ENCODE results near the gene GABRB1.
"Not testable (repeated sequence)": the region's sequence is repeated elsewhere in the genome, so short reads cannot be mapped to it uniquely, and the experiment has no call there.

Gene GABRB1

DNA sequence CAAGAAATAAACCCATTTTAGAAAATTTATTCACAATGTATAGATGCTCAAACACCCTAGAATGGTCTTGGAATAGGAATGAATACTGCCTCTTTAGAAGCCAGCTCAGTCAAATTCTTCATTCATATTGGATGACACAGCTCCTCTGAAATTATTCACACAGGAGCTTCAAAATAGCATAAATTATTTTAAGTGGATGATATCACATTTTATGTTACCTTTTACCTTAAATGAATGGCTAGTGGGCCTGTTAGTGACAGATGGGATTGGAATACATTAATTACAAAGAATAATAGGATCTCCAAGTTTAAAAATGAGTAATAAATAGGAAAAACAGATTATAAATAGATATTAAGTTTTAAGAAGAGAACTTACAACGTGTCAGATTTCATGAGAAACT lies 184.4 kb downstream of the GABRB1 start:
- no peak for DNase-seq

DNA sequence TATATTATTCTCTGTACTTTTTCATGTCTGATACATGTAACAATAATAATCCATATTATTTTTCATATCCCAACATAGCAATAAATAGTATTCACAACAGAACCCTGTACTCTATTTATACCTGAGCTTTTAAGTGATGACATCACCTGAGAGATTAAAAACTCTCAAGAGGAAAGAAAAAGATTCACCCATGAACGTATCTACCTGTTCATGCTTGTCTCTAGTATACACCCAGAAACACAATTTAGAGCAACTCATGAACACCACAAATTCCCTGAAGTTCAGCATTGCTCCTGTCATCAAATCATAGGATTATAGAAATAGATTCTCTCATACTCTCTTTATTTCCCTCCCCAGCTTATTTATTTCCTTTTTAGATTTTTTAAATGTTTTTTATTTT lies 185.9 kb downstream of the GABRB1 start:
- DNase-seq = no peak

DNA sequence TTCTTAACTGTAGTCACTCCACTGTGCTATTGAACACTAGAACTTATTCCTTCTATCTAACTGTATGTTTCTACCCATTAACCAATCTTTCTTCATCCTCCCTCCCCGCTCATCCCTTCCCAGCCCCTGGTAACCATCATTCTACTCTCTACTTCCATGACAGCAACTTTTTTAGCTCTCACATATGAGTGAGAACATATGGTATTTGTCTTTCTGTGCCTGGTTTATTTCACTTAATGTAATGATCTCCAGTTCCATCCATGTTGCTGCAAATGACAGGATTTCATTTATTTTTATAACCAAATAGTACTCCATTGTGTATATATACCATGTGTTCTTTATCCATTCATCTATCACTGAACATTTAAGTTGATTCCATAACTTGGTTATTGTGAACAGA lies 186.5 kb downstream of the GABRB1 start:
- no peak for DNase-seq

DNA sequence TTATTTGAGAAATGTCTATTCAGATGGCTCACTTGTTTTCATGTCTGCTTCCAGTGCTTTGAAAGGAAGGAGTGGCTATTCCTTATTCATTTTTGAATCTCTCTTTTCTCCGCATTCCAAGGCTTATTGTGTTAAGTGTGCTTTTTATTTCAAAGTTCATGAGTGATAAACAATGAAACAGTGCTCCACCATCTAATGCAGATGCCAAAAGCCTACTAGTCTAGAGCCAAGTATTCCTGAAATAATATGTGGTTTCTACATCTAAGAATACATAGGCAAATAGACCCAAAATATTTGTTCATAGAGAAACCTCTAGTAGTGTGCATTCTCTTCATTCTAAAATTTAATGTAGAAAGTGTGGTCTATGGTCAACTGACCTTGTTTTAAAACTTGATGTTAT lies 187.3 kb downstream of the GABRB1 start:
- DNase-seq = no peak

DNA sequence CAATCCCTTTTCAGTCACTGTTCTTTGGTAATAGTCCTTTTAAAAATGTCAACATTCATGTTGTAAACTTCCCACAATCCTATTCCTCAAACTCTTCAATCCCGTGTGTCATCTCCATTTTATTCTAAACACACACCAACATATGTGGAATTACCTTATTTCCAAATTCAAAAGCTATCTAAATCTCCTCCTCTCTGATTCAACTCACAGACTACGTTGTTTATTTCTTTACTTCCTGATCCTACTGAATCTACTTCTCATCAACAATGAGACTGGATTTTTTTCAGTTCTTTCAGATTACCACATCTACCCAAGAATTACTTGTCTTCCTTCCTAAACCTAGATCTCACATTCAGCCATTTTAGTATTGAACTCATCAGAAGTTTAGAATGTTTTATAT lies 188.2 kb downstream of the GABRB1 start:
- no peak for DNase-seq

DNA sequence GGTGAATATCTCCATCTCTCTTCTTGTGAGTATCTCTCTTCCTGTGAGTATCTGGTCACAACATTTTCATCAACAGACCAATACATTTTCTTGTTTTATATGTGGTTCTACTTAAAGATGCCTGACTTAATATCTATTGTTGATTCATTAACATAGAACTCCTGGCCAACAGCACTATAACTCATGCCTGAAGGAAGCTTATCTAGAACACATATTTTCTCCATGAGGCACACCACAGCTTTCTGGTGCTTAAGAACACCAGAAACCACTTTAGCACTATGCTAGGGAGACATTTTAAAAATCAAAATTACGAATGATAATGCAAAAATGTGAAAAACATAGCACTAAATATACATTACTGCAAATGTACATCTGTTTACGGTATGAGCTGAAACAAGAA lies 190.4 kb downstream of the GABRB1 start:
- DNase-seq = no peak

DNA sequence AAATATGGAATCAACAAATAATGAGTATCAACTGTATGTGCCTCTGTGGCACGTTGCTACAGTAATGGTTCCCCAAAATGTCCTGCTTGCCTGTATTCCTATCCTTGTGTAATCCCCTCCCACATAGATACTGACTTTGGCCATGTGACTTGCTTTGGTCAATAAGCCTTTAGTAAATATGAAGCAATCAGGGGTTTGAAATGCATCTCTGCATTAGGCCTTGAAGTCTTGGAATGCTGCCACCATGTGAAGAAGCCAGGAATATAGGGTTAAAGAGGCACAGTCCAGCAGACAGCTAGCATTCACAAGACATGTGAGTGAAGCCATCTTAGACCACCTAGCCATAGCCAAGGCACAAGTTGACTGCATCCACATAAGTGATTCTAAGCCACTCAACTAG lies 190.9 kb downstream of the GABRB1 start:
- no peak for DNase-seq

DNA sequence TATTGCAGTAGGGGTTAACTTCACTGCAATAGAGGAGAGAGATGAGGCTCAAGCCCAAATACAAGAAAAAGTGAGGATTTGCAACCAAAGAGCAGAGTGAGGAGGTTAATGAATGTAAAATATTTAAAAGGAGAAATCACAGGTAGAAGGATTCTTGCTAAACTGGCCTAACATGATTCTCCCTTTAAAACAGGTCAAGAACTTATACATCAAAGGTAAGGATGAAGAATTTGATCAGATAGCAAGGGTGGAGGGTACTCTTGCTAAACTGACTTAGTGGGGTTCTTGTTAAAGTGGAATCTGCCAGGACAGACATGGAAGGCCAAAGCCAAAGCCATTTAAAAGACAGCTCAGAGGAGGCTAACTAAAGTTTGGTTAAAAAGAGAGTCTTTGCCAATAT lies 193.0 kb downstream of the GABRB1 start:
- DNase-seq = no peak

DNA sequence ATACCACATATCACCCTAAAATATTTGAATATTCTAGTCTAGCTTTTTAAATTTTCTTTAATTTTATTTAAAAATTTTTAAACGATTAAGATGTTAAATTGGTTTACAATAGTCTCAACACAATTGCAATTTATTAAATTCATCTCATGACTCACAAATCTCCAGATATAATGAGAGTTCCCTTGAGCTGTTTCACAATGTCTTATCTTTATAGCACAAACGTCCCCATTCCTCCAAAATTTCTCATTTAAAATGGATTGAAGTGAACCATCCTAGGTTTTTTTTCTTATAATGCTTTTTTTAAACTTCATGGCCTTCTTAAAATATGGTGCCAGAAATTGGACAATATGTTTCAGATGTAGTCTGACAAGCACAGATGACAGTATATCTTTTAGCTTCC lies 204.4 kb downstream of the GABRB1 start:
- no peak for DNase-seq

DNA sequence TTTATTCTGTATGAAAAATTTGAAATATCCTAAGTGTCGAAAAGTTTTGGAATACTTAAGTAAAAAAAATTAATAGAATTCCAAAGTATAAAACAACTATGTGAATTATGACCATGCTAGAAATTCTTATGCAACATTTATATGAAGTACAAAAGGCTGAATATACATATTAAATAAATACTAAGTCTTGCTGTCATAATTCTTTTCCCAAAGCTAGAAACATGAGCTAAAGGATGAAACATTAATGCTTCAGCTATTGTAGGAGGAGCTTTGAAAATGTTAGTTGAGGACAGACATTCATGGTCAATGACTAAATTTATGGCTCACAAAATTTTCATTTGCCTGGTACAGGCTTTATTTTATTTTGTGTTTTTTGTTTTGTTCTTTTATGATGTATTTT lies 207.3 kb downstream of the GABRB1 start:
- no peak for DNase-seq

DNA sequence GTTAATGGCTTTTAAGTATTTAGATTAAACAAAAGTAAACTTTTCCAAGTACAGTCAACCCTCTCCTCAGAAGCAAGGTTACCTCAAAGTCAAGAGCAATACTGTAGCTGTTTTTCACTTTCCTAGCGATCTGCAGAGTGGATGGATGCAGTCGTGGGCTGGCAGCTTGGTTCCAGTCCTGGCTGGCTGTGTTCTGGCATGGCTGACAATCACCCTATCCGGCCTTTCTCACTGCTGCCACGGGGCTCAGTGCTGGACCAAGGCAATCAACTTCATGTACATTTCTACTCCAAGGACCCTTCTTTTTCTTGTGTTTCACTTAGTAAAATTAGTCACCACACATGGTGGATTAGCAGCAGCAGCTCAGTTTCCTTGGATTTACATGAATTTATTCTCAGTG lies 208.3 kb downstream of the GABRB1 start:
- DNase-seq = no peak

DNA sequence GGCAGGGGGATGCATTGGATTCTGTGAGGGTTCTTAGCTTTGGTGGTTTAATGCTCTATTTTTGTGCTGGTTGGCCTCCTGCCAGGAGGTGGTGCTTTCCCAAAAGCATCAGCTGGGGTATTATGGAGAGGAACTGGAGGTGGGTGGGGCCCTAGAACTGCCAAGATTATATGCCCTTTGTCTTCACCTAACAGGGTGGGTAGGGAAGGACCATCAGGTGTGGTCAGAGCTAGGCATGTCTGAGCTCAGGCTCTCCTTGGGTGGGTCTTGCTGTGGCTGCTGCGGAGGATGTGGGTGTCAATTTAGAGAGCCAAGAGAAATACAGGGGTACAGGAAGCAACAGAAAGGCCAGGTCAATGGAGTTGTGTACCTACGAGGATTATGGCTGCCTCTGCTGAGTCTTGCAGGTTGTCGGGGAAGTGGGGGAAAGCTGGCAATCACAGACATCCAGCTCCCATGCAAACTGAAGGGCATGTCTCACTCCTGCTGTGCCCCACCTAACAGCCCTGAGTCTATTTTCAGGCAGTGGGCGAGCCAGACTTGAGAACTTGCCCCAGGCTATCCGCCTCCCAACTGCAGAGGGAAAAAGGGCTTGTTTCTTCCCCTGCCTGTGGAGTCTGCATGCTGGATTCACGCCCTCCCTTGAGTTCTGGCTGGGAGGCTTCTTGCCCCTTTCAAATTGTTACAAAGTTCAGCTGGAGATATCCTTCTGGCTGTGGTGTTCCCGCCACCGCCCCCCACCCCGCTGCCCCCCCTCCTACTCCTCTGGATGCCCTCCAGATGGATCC lies 220.2 kb downstream of the GABRB1 start:
- no peak for DNase-seq

DNA sequence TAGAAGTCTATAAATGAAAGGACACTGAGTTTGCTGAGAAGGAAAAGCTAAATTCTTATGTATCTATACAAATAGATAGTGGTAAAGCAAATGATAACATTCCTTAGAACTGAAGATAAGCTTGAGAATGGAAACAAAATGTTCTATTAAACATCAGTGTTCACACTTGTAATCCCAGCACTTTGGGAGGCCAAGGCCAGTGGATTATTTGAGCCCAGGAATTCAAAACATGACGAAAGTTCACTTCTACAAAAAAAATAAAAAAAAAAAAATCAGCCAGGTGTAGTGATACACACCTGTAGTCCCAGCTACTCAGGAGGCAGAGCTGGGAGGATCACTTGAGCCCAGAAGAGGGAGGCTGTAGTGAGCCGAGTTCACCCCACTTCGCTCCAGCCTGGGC lies 232.4 kb downstream of the GABRB1 start:
- DNase-seq = no peak

DNA sequence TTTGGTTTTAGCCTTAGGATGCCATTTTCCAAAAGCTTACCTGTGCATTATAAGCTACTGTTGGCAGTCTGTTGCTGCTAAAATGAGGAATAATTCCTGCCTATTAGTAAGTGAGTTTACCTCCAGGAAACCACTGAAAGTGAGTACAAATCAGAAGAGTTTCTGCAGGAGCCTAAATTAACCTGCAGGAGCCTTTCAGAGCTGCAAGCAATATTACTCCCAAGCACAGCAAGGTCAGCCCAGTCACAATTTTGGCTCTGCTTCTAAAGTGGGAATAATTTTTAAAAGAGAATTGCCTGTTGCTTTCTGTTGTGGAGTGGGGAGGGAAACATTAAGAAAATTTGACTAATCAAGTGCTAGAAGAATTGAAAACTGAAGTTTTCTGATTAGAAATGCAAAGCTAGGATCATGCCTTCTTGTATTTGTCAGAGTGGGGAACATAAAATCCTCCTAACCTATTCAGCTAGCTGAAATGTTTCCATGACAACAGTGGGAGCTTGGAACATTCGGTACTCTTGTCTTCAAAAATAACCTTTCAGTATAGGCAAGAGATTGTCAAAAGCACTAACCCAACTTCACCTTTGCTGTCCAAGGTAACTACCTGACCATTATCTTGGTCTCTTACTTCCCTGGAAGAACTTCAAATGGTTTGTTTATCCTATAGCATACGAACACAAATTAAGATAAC lies 239.0 kb downstream of the GABRB1 start:
- no peak for DNase-seq

DNA sequence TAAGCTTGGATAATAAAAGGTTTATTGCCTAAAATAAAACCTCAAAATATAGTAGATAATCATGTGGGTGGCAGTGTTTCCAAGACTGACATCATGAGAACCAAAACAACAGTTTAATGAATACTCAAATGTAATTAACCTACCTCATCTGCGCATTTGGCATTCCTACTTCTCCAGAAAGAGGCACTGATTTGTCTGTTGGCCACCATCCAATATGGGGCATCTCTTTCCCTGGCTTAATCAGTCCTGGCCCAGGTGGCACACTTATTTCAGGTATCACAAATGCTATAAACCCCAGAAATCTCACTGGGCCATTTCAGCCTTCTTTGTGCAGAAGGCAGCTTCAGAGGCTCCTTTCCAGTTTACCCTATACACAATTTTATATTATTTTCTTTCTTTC lies 239.9 kb downstream of the GABRB1 start:
- DNase-seq = no peak

DNA sequence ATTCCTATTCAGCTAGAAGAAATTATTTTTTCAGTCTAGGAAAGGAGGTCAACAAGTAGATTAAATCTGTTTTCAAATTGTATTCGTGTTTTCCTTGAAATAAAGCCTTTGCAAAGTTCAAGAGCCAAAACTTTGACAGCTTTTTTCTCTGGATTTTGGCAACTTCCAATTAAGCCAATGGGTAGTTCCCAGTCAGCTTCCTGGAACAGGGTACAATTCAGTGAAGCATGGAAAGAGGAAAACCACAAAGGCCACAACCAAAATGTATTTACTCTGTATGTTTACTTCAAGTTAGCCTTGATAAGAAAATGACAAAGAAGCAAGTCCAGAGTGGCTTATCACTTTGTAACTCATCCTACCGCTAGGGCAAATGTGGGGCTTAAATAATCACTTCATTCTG lies 243.5 kb downstream of the GABRB1 start:
- DNase-seq = no peak

DNA sequence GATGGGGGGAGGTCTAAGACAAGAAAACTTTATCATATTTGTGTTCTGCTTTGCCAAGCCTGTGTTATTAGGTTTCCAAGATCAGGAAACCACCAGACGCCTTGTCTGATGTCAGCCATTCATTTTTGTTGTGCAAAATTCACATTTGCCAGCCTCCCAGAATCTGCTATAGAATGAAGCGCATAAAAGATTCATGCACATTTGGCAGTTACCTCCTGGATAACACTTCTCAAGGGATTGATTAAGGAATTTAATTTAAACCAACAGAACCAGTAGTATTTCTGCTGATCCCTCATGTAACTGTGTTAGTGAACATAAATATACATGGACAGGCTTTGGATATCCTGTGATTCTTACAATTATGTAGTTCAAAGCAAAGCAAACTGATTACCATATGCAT lies 244.2 kb downstream of the GABRB1 start:
- DNase-seq = no peak

DNA sequence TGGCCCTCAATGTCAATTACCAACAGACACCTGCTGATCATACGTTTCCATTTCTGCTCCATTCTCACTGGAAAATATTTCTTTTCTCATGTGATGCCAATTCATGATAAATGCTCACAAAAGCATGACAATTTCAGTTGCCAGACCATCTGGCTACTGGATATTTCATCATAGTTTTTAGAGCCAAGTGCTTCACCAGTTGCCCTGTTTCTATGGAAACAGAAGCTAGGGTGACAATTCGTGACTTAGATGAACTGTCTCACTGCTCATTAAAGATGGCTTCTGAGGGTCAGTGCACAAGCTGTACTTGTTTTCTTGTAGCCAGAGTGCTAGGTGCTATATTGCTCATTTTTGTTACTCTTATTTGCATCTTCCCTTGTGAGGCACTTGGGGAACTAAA lies 247.3 kb downstream of the GABRB1 start:
- no peak for DNase-seq

DNA sequence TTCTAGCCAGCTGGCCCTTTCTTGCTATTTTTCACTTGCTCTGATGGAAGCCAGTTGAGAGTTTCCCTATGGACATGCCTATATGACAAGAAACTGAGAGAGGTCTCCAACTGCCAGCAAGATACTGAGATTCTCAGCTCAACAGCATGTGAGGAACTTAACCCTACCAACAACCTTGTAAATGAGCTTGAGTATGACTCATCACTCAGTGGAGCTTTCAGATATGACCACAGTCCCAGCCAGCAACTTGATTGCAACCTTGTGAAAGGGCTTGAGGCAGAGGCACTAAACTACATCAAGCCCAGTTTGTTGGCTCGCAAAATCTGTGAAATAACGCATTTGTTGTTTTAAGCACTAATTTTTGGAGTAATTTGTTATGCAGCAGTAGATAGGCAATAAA lies 256.4 kb downstream of the GABRB1 start:
- DNase-seq = no peak

DNA sequence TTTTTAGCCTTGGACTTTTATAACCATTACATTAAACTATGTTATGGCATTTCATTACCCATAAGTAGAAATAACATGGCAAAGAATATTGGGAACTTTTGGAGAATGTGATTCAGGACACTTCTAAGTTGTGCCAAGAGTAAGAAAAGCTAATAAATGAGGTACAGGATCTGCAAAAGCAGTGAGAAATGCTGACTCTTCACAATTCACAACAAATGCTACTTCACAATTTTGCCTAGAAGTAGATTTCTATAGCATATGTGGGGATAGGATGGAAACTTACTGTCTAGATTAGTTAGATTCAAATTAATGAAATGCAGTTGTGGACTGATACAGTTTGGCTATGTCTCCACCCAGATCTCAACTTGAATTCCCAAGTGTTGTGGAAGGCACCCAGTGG lies 258.4 kb downstream of the GABRB1 start:
- no peak for DNase-seq

DNA sequence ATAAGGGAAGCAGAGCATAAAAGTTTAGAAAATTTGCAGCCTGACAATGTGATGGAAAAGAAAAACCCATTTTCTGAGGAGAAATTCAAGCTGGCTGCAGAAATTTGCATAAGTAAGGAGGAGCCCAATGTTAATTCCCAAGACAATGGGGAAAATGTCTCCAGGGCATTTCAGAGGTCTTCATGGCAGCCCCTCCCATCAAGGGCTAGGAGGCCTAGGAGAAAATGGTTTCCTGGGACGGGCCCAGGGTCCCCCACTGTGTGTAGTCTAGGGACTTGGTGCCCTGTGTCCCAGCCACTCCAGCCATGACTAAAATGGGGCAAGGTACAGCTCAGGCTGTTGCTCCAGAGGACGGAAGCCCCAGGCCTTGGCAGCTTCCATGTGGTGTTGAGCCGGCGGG lies 259.5 kb downstream of the GABRB1 start:
- DNase-seq = not testable (repeated sequence)

DNA sequence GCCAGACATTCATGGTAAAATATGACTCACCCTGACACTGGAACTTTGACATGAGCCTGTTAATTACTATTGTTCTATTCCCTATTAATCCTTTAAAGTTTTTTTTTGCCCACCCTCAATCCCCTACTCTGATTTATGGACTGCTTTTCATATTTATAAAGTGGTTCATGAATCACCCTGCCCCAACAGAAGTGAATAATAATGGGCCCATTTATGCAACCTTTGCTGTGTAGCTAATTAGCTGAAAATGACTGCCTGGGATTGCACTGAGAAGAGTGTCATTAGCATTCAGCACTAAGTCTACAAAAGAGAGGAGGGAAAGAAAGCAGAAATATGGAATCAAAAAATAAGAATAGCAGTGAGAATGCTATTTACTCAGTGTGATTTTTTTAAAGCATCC lies 277.8 kb downstream of the GABRB1 start:
- DNase-seq = no peak

DNA sequence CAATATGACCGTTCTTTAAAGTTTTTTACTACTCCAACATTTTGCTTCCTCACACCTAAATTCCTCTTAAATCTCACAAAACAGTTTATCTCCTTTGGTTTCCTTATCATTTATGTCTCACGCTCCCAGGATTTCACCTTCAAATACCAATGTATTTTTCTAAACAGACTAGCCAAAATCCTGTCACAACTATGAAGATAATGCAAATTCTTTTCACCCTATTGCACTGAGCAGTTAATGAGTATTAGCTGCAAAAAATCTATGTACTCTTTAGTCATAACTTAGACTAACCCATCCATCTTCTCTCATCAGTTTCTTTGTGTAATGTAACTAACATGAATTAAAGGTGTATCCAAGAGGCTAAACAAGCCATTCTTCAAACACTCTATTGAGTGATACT lies 280.8 kb downstream of the GABRB1 start:
- DNase-seq = no peak

DNA sequence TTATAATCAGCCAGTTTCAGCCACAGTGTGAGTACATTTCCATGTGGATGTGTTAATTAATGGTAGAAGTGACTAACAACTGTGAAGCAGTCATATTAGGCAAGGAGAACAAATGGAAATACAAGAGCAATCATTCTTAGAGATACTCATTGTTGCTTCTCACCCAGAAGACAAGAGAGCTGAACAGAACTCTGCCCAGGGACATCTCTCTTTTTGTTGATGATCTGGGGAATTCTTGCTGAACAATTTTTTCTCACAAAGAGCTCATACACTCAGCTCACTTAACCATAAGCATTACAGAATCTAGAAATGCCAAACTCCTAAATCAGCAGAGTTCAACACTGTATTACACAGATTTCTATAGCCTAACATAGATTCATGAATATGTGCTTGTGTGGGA lies 282.0 kb downstream of the GABRB1 start:
- DNase-seq = no peak

DNA sequence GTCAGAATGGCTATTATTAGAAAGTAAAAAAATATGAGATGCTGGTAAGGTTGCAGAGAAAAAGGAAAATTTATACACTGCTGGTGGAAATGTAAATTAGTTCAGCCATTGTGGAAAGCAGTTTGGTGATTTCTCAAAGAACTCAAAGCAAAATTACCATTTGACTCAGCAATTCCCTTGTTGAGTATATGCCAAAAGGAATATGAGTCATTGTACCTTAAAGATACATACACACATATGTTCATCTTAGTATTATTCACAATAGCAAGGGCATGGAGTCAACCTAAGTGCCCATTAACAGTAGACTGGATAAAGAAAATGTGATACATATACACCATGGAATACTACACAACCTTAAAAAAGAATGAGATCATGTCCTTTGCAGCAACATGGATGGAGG lies 284.0 kb downstream of the GABRB1 start:
- no peak for DNase-seq
